ENCODE data around the gene NR2C2.
"Not testable (repeated sequence)": the region's sequence is repeated elsewhere in the genome, so short reads cannot be mapped to it uniquely, and the experiment has no call there.

Gene NR2C2

DNA sequence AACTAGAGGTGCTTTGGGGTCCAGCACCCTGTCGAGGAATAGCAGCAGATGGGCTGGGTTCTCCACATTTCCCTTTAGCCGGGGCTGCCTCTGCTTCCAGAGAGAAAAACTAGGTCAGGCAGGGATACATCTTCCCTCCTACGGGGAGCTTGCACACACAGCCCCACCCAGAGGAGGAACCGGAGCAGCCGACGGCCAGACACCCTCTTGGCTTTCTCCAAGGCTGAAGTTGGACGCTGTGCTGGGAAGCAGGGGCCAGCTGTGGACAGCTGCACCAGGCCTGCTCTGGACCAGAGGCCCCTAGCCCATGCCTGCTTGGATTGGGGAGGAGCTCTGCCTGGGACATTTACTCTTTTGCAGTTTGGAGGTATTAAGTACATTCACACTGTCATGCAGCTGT lies 44.7 kb upstream of the NR2C2 start:
- Histone ChIP-seq H3K9me3 (ENCODE audit: severe bottlenecking) (peaks cover 6% of the 10 kb centered on the region), H3K27ac (ENCODE audit: poor library complexity, severe bottlenecking) (no peak overlapping the region), H3K4me3 (ENCODE audit: severe bottlenecking) (no peak overlapping the region), H3K27me3 (ENCODE audit: insufficient read depth, poor library complexity, severe bottlenecking) (no peaks in the 10 kb centered on the region), H3K4me1 (ENCODE audit: insufficient read depth, poor library complexity, severe bottlenecking) (no peaks in the 10 kb centered on the region), H3K36me3 (ENCODE audit: low read depth) (no peaks in the 10 kb centered on the region)
- DNase-seq (ENCODE audit: low spot score), result no peak
- no peak for ATAC-seq (ENCODE audit: low read depth)
- TF ChIP-seq CTCF (IDR thresholded peaks at IDR 0.05; ENCODE audit: poor library complexity, severe bottlenecking), result no peak

DNA sequence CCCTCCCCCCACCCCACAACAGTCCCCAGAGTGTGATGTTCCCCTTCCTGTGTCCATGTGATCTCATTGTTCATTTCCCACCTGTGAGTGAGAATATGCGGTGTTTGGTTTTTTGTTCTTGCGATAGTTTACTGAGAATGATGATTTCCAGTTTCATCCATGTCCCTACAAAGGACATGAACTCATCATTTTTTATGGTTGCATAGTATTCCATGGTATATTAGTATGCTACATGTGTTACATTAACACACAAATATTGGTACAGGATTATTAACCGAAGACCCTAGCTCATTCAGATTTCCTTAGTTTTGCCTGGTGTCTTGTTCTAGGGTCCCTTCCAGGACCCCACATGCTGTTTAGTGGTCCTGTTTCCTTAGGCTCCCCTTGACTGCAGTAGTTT lies 43.9 kb upstream of the NR2C2 start:
- not testable (repeated sequence) for DNase-seq (ENCODE audit: low spot score); H3K4me1 ChIP-seq (ENCODE audit: insufficient read depth, poor library complexity, severe bottlenecking); ATAC-seq (ENCODE audit: low read depth); H3K9me3 ChIP-seq (ENCODE audit: severe bottlenecking); H3K4me3 ChIP-seq (ENCODE audit: severe bottlenecking); H3K27me3 ChIP-seq (ENCODE audit: insufficient read depth, poor library complexity, severe bottlenecking); H3K27ac ChIP-seq (ENCODE audit: poor library complexity, severe bottlenecking); H3K36me3 ChIP-seq (ENCODE audit: low read depth)

- Histone ChIP-seq H3K9me3 (ENCODE audit: severe bottlenecking) (peaks cover 6% of the 10 kb centered on the region), H3K4me3 (ENCODE audit: severe bottlenecking) (no peak overlapping the region), H3K36me3 (ENCODE audit: low read depth) (no peaks in the 10 kb centered on the region), H3K4me1 (ENCODE audit: insufficient read depth, poor library complexity, severe bottlenecking) (no peaks in the 10 kb centered on the region), H3K27ac (ENCODE audit: poor library complexity, severe bottlenecking) (no peak overlapping the region), H3K27me3 (ENCODE audit: insufficient read depth, poor library complexity, severe bottlenecking) (no peaks in the 10 kb centered on the region)
- ATAC-seq (ENCODE audit: low read depth) (no peak), DNase-seq (ENCODE audit: low spot score) (no peak)
- no peak for TF ChIP-seq CTCF (IDR thresholded peaks at IDR 0.05; ENCODE audit: poor library complexity, severe bottlenecking)
Measured at GRCh38 chr3:14905055-14905657, 42.2 kb upstream of the NR2C2 start.

DNA sequence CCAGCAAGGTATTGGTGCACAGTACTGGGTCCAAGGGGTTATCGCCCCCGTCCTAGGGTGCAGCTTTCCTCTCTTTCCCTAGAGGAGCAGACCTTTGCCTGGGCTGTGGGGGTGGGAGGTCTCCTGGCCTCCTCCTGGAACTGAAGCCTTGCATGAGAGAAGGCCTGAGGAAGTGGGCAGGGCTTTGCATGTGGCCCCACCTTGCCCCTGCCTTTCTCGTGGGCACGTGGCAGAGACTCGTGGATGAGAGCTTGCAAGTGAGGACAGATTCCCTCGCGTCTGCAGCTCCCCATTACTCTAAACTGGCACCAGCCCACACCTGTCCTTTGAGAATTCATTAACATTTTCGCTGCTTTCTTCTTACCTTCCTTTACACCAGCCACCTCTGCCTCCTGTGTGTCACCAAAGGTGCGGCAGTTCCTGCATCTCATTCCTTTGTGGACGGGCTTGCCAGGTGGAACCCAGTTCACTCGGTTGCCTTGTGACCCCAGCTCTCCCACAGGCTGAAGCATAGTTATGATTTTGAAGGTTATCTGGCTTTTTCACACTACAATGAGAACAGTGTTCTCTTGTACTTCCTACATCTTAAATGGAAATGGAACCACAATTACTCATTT lies 40.9 kb upstream of the NR2C2 start:
- TF ChIP-seq CTCF (IDR thresholded peaks at IDR 0.05; ENCODE audit: poor library complexity, severe bottlenecking), result no peak
- H3K27ac ChIP-seq (ENCODE audit: poor library complexity, severe bottlenecking), result no peak overlapping the region
- H3K27me3 ChIP-seq (ENCODE audit: insufficient read depth, poor library complexity, severe bottlenecking), result no peaks in the 10 kb centered on the region
- DNase-seq (ENCODE audit: low spot score), result no peak
- H3K4me3 ChIP-seq (ENCODE audit: severe bottlenecking), result no peak overlapping the region
- no peaks in the 10 kb centered on the region for H3K4me1 ChIP-seq (ENCODE audit: insufficient read depth, poor library complexity, severe bottlenecking)
- H3K36me3 ChIP-seq (ENCODE audit: low read depth), result no peaks in the 10 kb centered on the region
- H3K9me3 ChIP-seq (ENCODE audit: severe bottlenecking), result peaks cover 6% of the 10 kb centered on the region
- no peak for ATAC-seq (ENCODE audit: low read depth)

DNA sequence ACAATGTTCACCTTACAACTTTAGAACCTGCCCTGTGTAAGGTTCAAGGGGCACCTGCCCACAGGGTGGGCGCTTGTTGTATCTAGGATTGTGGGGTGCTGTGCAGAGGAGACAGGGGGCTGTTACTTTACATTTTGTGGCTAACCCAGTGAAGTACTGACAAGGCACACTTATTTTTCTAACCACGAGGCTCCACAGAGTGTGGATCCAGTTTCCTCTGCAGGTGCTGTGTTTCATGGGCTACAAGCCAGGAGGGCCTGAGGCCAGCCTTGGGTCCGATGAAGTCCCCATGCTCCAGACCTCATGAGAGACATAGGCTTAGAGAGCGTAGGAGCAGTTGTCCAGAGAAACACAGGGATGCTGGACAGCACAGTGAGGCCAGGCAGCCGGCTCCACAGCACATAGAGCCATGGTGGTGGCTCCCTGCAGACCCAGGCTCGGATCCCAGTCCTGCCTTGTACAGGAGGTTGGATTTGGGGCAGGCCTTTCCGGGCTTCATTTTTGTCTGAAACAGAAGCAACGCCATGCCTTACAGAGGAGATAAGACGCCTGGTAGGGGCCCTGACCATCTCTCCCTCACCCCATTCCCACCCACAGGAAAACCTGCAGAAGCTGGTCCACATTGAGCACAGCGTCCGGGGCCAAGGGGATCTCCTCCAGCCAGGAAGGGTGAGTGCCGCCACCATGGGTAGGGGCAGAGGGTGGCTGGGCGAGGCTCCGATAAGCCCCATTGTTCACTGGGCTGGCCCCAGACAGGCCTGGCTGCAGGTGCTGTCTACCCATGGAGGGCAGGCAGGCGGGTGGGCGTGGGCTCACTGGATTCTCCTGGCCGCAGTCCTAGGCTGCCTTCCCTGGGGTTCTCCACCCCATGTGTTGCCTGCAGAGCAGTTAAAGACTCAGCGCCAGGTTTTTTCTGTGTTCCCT lies 40.1 kb upstream of the NR2C2 start:
- no peak for ATAC-seq (ENCODE audit: low read depth)

More for the DNA sequence above, 40.1 kb upstream of the NR2C2 start:
- no peak for TF ChIP-seq CTCF (IDR thresholded peaks at IDR 0.05; ENCODE audit: poor library complexity, severe bottlenecking)
- DNase-seq (ENCODE audit: low spot score), result no peak
- H3K4me3 ChIP-seq (ENCODE audit: severe bottlenecking), result no peak overlapping the region
- no peaks in the 10 kb centered on the region for H3K36me3 ChIP-seq (ENCODE audit: low read depth)
- peaks cover 6% of the 10 kb centered on the region for H3K9me3 ChIP-seq (ENCODE audit: severe bottlenecking)
- no peaks in the 10 kb centered on the region for H3K27me3 ChIP-seq (ENCODE audit: insufficient read depth, poor library complexity, severe bottlenecking)
- no peak overlapping the region for H3K27ac ChIP-seq (ENCODE audit: poor library complexity, severe bottlenecking)
- no peaks in the 10 kb centered on the region for H3K4me1 ChIP-seq (ENCODE audit: insufficient read depth, poor library complexity, severe bottlenecking)
